Measurements from ENCODE around the gene CCDC201. TPM values are rescaled to one million over a fixed set of nuclear protein-coding genes. Genes with fewer than 3 reads are reported as not detected.
"Not testable (repeated sequence)": the region's sequence is repeated elsewhere in the genome, so short reads cannot be mapped to it uniquely, and the experiment has no call there.

The CCDC201 gene
- total RNA-seq, 4 donors from 2014 or later = not detected

- H3K4me3 ChIP-seq (ENCODE audit: low read depth, poor library complexity, severe bottlenecking); intact Hi-C loops (cut with DNase I; ENCODE audit: low total_unique reads); DNase-seq (ENCODE audit: low spot score in 2 of 2): not testable (repeated sequence)
- 94 to 97% methylated on average over 13 of the region's 13 CpGs for WGBS, 2 donors
Observed at GRCh38 chr7:45827731-45828130, 45.2 kb downstream of the CCDC201 start.

DNA sequence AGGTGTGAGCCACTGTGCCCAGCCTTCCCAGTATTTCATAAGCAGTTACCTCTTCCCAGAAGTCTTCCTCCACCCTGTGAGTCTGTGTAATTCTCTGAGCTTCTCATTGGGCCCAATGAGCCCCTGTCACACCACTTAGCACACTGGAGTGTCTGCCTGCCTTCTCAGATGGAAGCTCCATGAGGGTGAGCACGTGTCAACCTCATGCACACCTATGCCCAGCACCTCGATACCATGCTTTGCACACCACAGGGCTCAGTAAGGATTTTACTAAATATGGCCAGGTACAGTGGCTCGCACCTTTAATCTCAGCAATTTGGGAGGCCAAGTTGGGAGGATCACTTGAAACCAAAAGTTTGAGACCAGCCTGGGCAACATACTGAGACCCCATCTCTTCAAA lies 46.3 kb downstream of the CCDC201 start:
- intact Hi-C loops (cut with DNase I; ENCODE audit: low total_unique reads); H3K4me3 ChIP-seq (ENCODE audit: low read depth, poor library complexity, severe bottlenecking); DNase-seq (ENCODE audit: low spot score in 2 of 2): not testable (repeated sequence)
- 93 to 95% methylated on average over 3 of the region's 3 CpGs for WGBS, 2 donors

- H3K4me3 ChIP-seq (ENCODE audit: low read depth, poor library complexity, severe bottlenecking); intact Hi-C loops (cut with DNase I; ENCODE audit: low total_unique reads); DNase-seq (ENCODE audit: low spot score in 2 of 2): not testable (repeated sequence)
- 86 to 92% methylated on average over 6 to 12 of the region's 12 CpGs for WGBS, 2 donors
Observed at GRCh38 chr7:45818763-45819162, 54.1 kb downstream of the CCDC201 start.

GRCh38 chr7:45817913-45818312 lies 55.0 kb downstream of the CCDC201 start:
- intact Hi-C loops (cut with DNase I; ENCODE audit: low total_unique reads); DNase-seq (ENCODE audit: low spot score in 2 of 2); H3K4me3 ChIP-seq (ENCODE audit: low read depth, poor library complexity, severe bottlenecking): not testable (repeated sequence)
- 94 to 95% methylated on average over 9 to 10 of the region's 12 CpGs for WGBS, 2 donors

- intact Hi-C loops (cut with DNase I; ENCODE audit: low total_unique reads); DNase-seq (ENCODE audit: low spot score in 2 of 2); H3K4me3 ChIP-seq (ENCODE audit: low read depth, poor library complexity, severe bottlenecking): not testable (repeated sequence)
- WGBS, 2 donors = 89 to 91% methylated on average over 7 to 8 of the region's 8 CpGs
Observed at GRCh38 chr7:45817016-45817415, 55.9 kb downstream of the CCDC201 start.

DNA sequence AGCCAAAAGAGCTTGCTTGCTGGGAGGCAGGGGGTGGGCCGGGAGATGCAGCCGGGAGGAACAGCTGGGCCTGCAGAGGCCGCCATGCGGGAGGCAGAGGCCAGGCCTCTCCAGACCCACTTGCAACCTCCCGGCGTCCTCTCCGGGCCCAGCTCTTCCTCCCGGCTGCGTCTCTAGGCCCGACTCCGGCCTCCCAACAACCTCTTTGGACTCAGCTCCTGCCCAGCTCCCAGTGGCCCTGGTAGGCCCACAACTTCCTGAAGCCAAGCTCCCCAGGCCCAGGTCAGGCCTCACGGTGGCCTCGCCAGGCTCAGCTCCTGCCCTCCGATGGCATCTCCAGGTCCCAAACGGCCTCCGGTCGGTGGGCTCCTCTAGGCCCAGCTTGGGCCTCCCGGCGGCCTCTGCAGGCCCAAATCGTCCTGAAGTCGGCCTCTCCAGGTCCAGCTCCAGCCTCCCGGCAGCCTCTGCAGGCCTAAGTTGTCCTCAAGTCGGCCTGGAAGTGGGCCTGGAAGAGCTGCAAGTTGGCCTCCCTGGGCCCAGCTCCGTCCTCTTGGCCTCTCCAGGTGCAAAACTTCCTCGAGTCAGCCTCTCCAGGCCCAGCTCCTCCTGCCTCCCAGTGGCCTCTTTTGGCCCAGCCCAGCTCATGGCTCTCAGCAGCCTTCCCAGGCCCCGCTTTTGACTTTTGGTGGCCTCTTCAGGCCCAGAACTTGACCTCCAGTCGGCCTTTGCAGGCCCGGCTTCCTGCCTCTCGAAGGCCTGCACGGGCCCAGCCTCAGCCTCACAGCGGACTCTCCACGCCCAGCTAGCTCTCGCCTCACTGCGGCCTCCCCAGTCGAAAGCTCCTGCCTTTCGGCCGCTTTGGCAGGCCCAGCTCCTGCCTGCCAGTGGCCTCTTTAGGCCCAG lies 58.4 kb downstream of the CCDC201 start:
- intact Hi-C loops (cut with DNase I; ENCODE audit: low total_unique reads); H3K4me3 ChIP-seq (ENCODE audit: low read depth, poor library complexity, severe bottlenecking); DNase-seq (ENCODE audit: low spot score in 2 of 2): not testable (repeated sequence)
- WGBS, 2 donors = 92 to 93% methylated on average over 36 to 37 of the region's 37 CpGs

GRCh38 chr7:45813771-45814170 lies 59.1 kb downstream of the CCDC201 start:
- 89 to 92% methylated on average over 10 to 18 of the region's 18 CpGs for WGBS, 2 donors
- DNase-seq (ENCODE audit: low spot score in 2 of 2); intact Hi-C loops (cut with DNase I; ENCODE audit: low total_unique reads); H3K4me3 ChIP-seq (ENCODE audit: low read depth, poor library complexity, severe bottlenecking): not testable (repeated sequence)

DNA sequence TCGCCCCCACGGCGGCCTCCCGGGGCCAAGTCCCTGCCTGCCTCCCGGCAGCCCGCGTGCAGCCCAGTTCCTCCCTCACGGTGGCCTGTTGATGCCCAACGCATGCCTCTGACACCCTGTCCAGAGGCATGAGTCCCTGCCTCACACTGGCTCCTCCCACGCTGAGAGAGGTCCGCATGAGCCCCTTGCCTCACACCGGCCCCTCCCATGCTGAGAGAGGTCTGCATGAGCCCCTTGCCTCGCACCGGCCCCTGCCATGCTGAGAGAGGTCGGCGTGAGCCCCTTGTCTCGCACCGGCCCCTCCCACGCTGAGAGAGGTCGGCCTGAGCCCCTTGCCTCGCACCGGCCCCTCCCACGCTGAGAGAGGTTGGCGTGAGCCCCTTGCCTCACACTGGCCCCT lies 59.9 kb downstream of the CCDC201 start:
- H3K4me3 ChIP-seq (ENCODE audit: low read depth, poor library complexity, severe bottlenecking) = no peak overlapping the region
- DNase-seq (ENCODE audit: low spot score in 2 of 2) = no peak
- 92 to 93% methylated on average over 24 of the region's 24 CpGs for WGBS, 2 donors
- intact Hi-C loops (cut with DNase I; ENCODE audit: low total_unique reads) = no loop called here
- TF ChIP-seq POLR2A (IDR thresholded peaks at IDR 0.05) = no peak
- TF ChIP-seq CTCF (IDR thresholded peaks at IDR 0.05) = no peak

DNA sequence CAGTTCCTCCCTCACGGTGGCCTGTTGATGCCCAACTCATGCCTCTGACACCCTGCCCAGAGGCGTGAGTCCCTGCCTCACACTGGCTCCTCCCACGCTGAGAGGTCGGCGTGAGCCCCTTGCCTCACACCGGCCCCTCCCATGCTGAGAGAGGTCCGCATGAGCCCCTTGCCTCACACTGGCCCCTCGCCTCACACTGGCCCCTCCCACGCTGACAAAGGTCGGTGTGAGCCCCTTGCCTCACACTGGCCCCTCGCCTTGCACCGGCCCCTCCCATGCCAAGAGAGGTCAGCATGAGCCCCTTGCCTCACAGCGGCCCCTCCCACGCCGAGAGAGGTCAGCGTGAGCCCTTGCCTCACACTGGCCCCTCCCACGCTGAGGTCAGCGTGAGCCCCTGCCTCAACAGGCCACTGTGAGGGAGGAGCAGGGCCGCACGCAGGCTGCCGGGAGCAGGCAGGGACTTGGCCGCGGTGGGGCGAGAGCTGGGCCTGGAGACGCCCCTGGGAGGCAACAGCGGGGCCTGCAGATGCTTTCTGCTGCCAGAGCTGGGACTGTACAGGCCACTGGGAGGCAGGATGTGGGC lies 61.1 kb downstream of the CCDC201 start:
- 92 to 94% methylated on average over 26 of the region's 26 CpGs for WGBS, 2 donors
- DNase-seq (ENCODE audit: low spot score in 2 of 2) = not testable (repeated sequence)

DNA sequence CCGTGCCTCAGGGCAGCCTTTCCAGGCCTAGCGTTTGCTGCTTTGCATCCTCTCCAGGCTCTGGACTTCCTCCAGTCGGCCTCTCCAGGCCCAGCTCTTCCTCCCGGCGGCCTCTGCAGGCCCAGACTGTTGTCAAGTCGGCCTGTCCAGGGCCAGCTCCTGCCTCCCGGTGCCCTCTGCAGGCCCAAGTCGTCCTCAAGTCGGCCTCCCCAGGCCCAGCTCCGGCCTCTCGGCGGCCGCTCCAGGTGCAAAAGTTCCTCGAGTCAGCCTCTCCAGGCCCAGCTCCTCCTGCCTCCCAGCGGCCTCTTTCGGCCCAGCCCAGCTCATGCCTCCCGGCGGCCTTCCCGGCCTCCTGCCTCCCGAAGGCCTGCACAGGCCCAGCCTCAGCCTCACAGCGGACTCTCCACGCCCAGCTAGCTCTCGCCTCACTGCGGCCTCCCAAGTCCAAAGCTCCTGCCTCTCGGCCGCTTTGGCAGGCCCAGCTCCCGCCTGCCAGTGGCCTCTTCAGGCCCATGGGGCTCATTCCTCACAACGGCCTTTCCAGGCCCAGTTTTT lies 62.4 kb downstream of the CCDC201 start:
- intact Hi-C loops (cut with DNase I; ENCODE audit: low total_unique reads) = not testable (repeated sequence)

More for the DNA sequence above, 61.1 kb downstream of the CCDC201 start:
- H3K4me3 ChIP-seq (ENCODE audit: low read depth, poor library complexity, severe bottlenecking); intact Hi-C loops (cut with DNase I; ENCODE audit: low total_unique reads): not testable (repeated sequence)

More for the DNA sequence above, 62.4 kb downstream of the CCDC201 start:
- WGBS, 2 donors = 96% methylated on average over 26 of the region's 28 CpGs
- DNase-seq (ENCODE audit: low spot score in 2 of 2); H3K4me3 ChIP-seq (ENCODE audit: low read depth, poor library complexity, severe bottlenecking): not testable (repeated sequence)

Other genes starting within 250 kb of the CCDC201 start
- not detected for gene IGFBP1, start 15.4 kb upstream of the CCDC201 start, total RNA-seq
- 100 to 1,000 TPM; 126 to 765 (median 207) TPM for gene IGFBP3, start 48.2 kb upstream of the CCDC201 start, total RNA-seq

Measured in lower leg skin (tissue), 4 donors.